K562 (cell line): ENCODE results near the gene TMTC3. TPM values are rescaled to one million over a fixed set of nuclear protein-coding genes. Genes with fewer than 3 reads are reported as not detected.

Experiments used
- ATAC-seq: fragments of 200-7000 bp; cut with Tn5 transposase; 3 replicates; pipeline ENCODE4 v1.9.1; 2020; ENCODE audit warnings: moderate library complexity
- BruUV-seq: library from RNA; stranded (reverse); fragments of 400-500 nt; replicated peaks from 2 replicates; lab custom pipeline; 2021; lab: Mats Ljungman, UMichigan
- CTCF ChIA-PET: fragments of 300-600 bp; formaldehyde crosslinking; extraction: SDS; loops from one replicate; lab custom pipeline; 2021; ENCODE audit warnings: low intra/inter-chr PET ratio; lab: Yijun Ruan, JAX
- POLR2A ChIA-PET: fragments of 300-600, 350-650 bp; sonication (Branson Sonifier 250); formaldehyde crosslinking; extraction: SDS; loops from one replicate; lab custom pipeline; 2021; ENCODE audit warnings: antibody characterized with exemption, inconsistent platforms; lab: Yijun Ruan, JAX
- DNase-seq, 4 experiments: peaks; one replicate each; pipeline versions ENCODE4 v3.0.0 to v3.0.0-alpha.2; 2011 to 2018; ENCODE audit warnings: low spot score in 3 of 4, mixed read lengths in 3 of 4; ENCODE audit errors: extremely low read depth in 1 of 4
- FAIRE-seq: peaks from 2 replicates; lab custom pipeline; 2011; peaks lifted over from hg19 to GRCh38; lab: Jason Lieb, UNC
- H2AFZ ChIP-seq: 2 replicates; pipeline ENCODE4 v1.6.0; 2011; ENCODE audit warnings: low read depth, low read length, control low read depth, inconsistent platforms
- H3K27ac ChIP-seq: fragments of 200-600 bp; 3 replicates; pipeline ENCODE4 v1.8.0; 2011; ENCODE audit warnings: low read depth, mild to moderate bottlenecking, control low read depth, inconsistent platforms, low read length, moderate library complexity, mixed read lengths; ENCODE audit errors: extremely low read depth
- H3K27me3 ChIP-seq, 2 experiments: fragments of 300-600 bp in 1 of 2; 2 replicates in 1 of 2; 3 replicates in 1 of 2; pipeline versions ENCODE4 v1.6.0 to v1.8.0; 2011; ENCODE audit warnings: inconsistent platforms in 2 of 2, low read length in 2 of 2, mild to moderate bottlenecking in 1 of 2, mixed read lengths in 1 of 2, moderate library complexity in 1 of 2; ENCODE audit not compliant: control insufficient read depth in 2 of 2, insufficient read depth in 2 of 2
- H3K36me3 ChIP-seq: fragments of 300-600 bp; 3 replicates; pipeline ENCODE4 v1.8.0; 2011; ENCODE audit warnings: mild to moderate bottlenecking, low read length, inconsistent platforms; ENCODE audit not compliant: control insufficient read depth, insufficient read depth
- H3K4me1 ChIP-seq, 2 experiments: fragments of 200-600 bp in 1 of 2; replicated peaks in 1 of 2; 2 replicates in 1 of 2; 3 replicates in 1 of 2; pipeline versions ENCODE4 v1.5.1 to v1.8.0; 2011; ENCODE audit warnings: inconsistent platforms in 2 of 2, low read length in 2 of 2, mild to moderate bottlenecking in 1 of 2, mixed read lengths in 1 of 2, moderate library complexity in 1 of 2; ENCODE audit not compliant: control insufficient read depth in 2 of 2, insufficient read depth in 2 of 2
- H3K4me2 ChIP-seq: 2 replicates; pipeline ENCODE4 v1.6.1; 2011; ENCODE audit warnings: low read length, control low read depth, inconsistent platforms, mixed read lengths; ENCODE audit not compliant: insufficient read depth
- H3K4me3 ChIP-seq: fragments of 200-600 bp; sonication (generic), shearing (Covaris generic); 2 replicates; pipeline ENCODE4 v1.5.1; 2016; ENCODE audit warnings: control low read depth, inconsistent platforms
- H3K79me2 ChIP-seq: fragments of 200-600 bp; 3 replicates; pipeline ENCODE4 v1.8.0; 2011; ENCODE audit warnings: low read length, inconsistent platforms; ENCODE audit not compliant: control insufficient read depth, insufficient read depth
- H3K9ac ChIP-seq, 2 experiments: 2 replicates each; pipeline versions ENCODE4 v1.6.0 to v1.6.1; 2011; ENCODE audit warnings: low read depth in 2 of 2, low read length in 2 of 2, control low read depth in 1 of 2, inconsistent platforms in 1 of 2, mild to moderate bottlenecking in 1 of 2, mixed read lengths in 1 of 2; ENCODE audit not compliant: insufficient read depth in 1 of 2
- H3K9me1 ChIP-seq: one replicate; pipeline ENCODE4 v1.6.0; 2011; ENCODE audit warnings: inconsistent platforms, mild to moderate bottlenecking, low read length, moderate library complexity; ENCODE audit not compliant: control insufficient read depth, insufficient read depth
- H3K9me3 ChIP-seq: replicated peaks from 2 replicates; pipeline ENCODE4 v1.5.1; 2011; ENCODE audit warnings: low read depth, low read length, inconsistent platforms; ENCODE audit not compliant: control insufficient read depth, insufficient read depth
- H4K20me1 ChIP-seq: replicated peaks from 2 replicates; pipeline ENCODE4 v1.6.1; 2011; ENCODE audit warnings: low read length, inconsistent platforms, mixed read lengths; ENCODE audit not compliant: control insufficient read depth, insufficient read depth
- CAMTA2 ChIP-seq: fragments of 250-450 bp; sonication (Bioruptor Pico); conservative IDR thresholded peaks from 2 replicates; pipeline ENCODE4 v1.5.1; 2022
- CBX3 ChIP-seq, 2 experiments: IDR thresholded peaks; 1 replicate in 1 of 2; 2 replicates in 1 of 2; pipeline ENCODE4 v1.6.1; 2012; ENCODE audit warnings: inconsistent platforms in 2 of 2, low read length in 2 of 2, borderline replicate concordance in 1 of 2, control low read depth in 1 of 2
- HDGF ChIP-seq: fragments of 450-650 bp; IDR thresholded peaks from 2 replicates; pipeline ENCODE4 v1.6.1; 2016
- NCOA2 ChIP-seq, 2 experiments: fragments of 450-650 bp; IDR thresholded peaks; 2 replicates each; pipeline ENCODE4 v1.6.1; 2018; ENCODE audit warnings: mild to moderate bottlenecking in 2 of 2, moderate library complexity in 1 of 2; ENCODE audit not compliant: partially characterized antibody in 2 of 2
- RFX7 ChIP-seq: fragments of 250-450 bp; sonication (Bioruptor Pico); IDR thresholded peaks from 2 replicates; pipeline ENCODE4 v1.5.1; 2021; ENCODE audit warnings: mild to moderate bottlenecking
- SMARCE1 ChIP-seq: fragments of 450-650 bp; IDR thresholded peaks from 2 replicates; pipeline ENCODE4 v1.7.1; 2016; ENCODE audit warnings: mild to moderate bottlenecking
- TBP ChIP-seq: optimal IDR thresholded peaks from 2 replicates; pipeline ENCODE3; 2011; ENCODE audit warnings: low read depth, low read length, improper control_type of control experiment
- U2AF2 ChIP-seq: fragments of 200-400 bp; formaldehyde crosslinking; optimal IDR thresholded peaks from 2 replicates; pipeline ENCODE3; 2017; ENCODE audit warnings: low read depth, mild to moderate bottlenecking, low read length
- ZFP36 ChIP-seq: fragments of 150-350 bp; IDR thresholded peaks from 2 replicates; pipeline ENCODE4 v1.6.1; 2018; ENCODE audit warnings: low read length, low read depth; ENCODE audit not compliant: partially characterized antibody
- ZNF224 ChIP-seq: sonication (generic); formaldehyde crosslinking; IDR thresholded peaks from 2 replicates; pipeline ENCODE4 v1.8.0; 2022; ENCODE audit warnings: mild to moderate bottlenecking, missing genetic modification reagents
- ZNF740 ChIP-seq, 3 experiments: fragments of 200-800 bp in 1 of 3; sonication (Bioruptor generic) in 1 of 3; sonication (generic) in 1 of 3; formaldehyde crosslinking in 1 of 3; IDR thresholded peaks; 2 replicates each; pipeline versions ENCODE4 v1.6.1 to v1.8.0; 2016 to 2022; ENCODE audit warnings: mild to moderate bottlenecking in 2 of 3, missing compliant biosample characterization in 2 of 3, missing genetic modification characterization in 2 of 3, missing genetic modification reagents in 1 of 3
- WGBS: fragments of 100-300 bp; shearing (Covaris generic); methylation state at CpG from one replicate; pipeline ENCODE4 v1.1.6; 2016; ENCODE audit warnings: low coverage, mixed read lengths; ENCODE audit not compliant: insufficient coverage; ENCODE audit errors: missing lambda C conversion rate; 5-methylcytosine and 5-hydroxymethylcytosine counted together
- in situ Hi-C: fragments of 300-500 bp; cut with MboI; formaldehyde crosslinking; loops from 4 replicates; pipeline ENCODE4 v1.15.0; 2018; ENCODE audit warnings: inconsistent platforms, mixed read lengths
- intact Hi-C: fragments of 100-400 bp; cut with micrococcal nuclease; formaldehyde crosslinking; loops from 2 replicates; pipeline ENCODE4 v1.14.2; 2022
- polyA plus RNA-seq, 8 experiments: library from polyadenylated mRNA; depleted of rRNA in 4 of 8; stranded (reverse) in 5 of 8; unstranded in 3 of 8; fragments of >200 nt; fragmentation: Nextera tagmentation in 2 of 8; fragmentation: Illumina TruSeq in 1 of 8; extraction: Ambion mirVana in 2 of 8; extraction: Trizol in 1 of 8; gene quantifications; 2 replicates each; pipeline versions ENCODE4 v1.2.1 to v1.2.3, GENCODE V29; 2011 to 2014; ENCODE audit warnings: inconsistent platforms in 1 of 8, missing spikeins in 1 of 8
- total RNA-seq, 7 experiments: library from RNA; depleted of rRNA in 6 of 7; stranded (reverse); fragments of >200 nt in 6 of 7; fragmentation: Illumina TruSeq in 2 of 7; extraction: Trizol in 2 of 7; gene quantifications; 2 replicates each; pipeline versions ENCODE4 v1.2.1 to v1.2.3, GENCODE V29; 2011 to 2021; ENCODE audit warnings: low replicate concordance in 1 of 7
- TF ChIP-seq, protein P1 (sequence below): sonication (generic); formaldehyde crosslinking; IDR thresholded peaks from 2 replicates; pipeline ENCODE4 v1.9.0; 2022; ENCODE audit warnings: mild to moderate bottlenecking, missing genetic modification reagents
- TF ChIP-seq, protein P2 (sequence below): fragments of 450-650 bp; IDR thresholded peaks from 2 replicates; pipeline ENCODE4 v1.6.1; 2016; ENCODE audit warnings: low read depth, mild to moderate bottlenecking, moderate library complexity

The TMTC3 gene
- total and polyA plus RNA-seq, 9 of the 15 experiments (the other 6 are each of a cell fraction or from before 2014, with no cell fraction given): 1.9 to 9.8 (median 4.7) TPM

DNA sequence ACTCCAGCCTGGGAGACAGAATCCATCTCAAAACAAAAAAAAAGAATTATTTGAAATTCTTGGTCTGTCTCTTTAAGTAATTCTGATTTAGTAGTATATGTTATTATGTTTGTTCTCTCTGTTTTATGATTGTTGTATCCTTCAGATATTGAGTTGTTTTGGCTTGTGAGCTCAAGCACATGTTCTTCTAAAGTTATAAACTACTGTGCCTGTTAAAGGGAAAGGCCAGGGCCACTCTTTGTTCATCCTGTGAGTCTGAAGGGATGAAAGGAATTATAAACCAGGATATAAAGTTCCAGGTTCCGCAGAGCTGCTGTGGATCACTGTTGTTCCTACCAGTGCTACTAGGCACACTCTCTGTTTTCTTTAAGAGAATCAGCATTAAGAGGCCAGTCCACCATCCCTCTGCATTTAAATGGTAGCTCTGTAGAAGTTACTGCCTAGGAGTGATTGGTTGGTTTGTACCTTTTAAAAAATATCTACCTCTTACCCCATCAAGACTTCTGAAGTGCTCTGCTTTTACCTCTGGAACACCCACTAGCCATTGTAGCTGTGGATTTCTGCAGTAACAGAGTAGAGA is 14.1 kb downstream of the TMTC3 start:
- Histone ChIP-seq H3K9me3 (no peaks in the 10 kb centered on the region), H2AFZ (no peak overlapping the region), H3K4me3 (no peak overlapping the region), H4K20me1 (no peaks in the 10 kb centered on the region), H3K27me3 (no peaks in the 10 kb centered on the region), H3K9me1 (no peaks in the 10 kb centered on the region), H3K9ac (no peak overlapping the region), H3K36me3 (peaks cover 7% of the 10 kb centered on the region; the same call in 1 of the 3 replicates), H3K79me2 (no peaks in the 10 kb centered on the region), H3K4me2 (no peak overlapping the region), H3K27ac (no peak overlapping the region), H3K4me1 (no peaks in the 10 kb centered on the region)
- TF ChIP-seq ZNF740 (CRISPR knock-in tag; IDR thresholded peaks at IDR 0.05) (no peak), ZNF740 (tag; IDR thresholded peaks at IDR 0.05) (no peak), SMARCE1 (no peak), CAMTA2 (CRISPR knock-in tag) (no peak), U2AF2 (no peak), CBX3 (IDR thresholded peaks at IDR 0.05; ENCODE audit: borderline replicate concordance in 1 of 2, low read length in 2 of 2) (no peak), RFX7 (CRISPR knock-in tag) (no peak), TBP (no peak), HDGF (no peak), NCOA2 (IDR thresholded peaks at IDR 0.05; ENCODE audit: partially characterized antibody in 2 of 2) (no peak), ZFP36 (no peak), ZNF224 (CRISPR knock-in tag) (no peak)
- TF ChIP-seq, protein P1, sequence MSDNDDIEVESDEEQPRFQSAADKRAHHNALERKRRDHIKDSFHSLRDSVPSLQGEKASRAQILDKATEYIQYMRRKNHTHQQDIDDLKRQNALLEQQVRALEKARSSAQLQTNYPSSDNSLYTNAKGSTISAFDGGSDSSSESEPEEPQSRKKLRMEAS: no peak
- TF ChIP-seq, protein P2, sequence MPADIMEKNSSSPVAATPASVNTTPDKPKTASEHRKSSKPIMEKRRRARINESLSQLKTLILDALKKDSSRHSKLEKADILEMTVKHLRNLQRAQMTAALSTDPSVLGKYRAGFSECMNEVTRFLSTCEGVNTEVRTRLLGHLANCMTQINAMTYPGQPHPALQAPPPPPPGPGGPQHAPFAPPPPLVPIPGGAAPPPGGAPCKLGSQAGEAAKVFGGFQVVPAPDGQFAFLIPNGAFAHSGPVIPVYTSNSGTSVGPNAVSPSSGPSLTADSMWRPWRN: no peak
- intact Hi-C loops (no loop called here), in situ Hi-C loops (no loop called here)
- FAIRE-seq (no peak), DNase-seq (no peak), ATAC-seq (no peak)
- CTCF ChIA-PET: no interaction called here
- POLR2A ChIA-PET: no interaction called here
- no TSS peak for BruUV-seq
- 89% methylated on average over 1 of the region's 1 CpG for WGBS
